Amniotic epithelial cell (primary cell): ENCODE data around the gene RAP1GAP.
"Not testable (repeated sequence)": the region's sequence is repeated elsewhere in the genome, so short reads cannot be mapped to it uniquely, and the experiment has no call there.

Experiments
- DNase-seq: peaks from one replicate; pipeline ENCODE4 v3.0.0-alpha.2; 2010; ENCODE audit warnings: low read depth

The RAP1GAP gene

GRCh38 chr1:21644348-21644747, 24.8 kb downstream of the RAP1GAP start:
- DNase-seq: no peak

- no peak for DNase-seq
Measured at GRCh38 chr1:21643624-21644023, 25.5 kb downstream of the RAP1GAP start.

- no peak for DNase-seq
Measured at GRCh38 chr1:21641967-21642739, 27.0 kb downstream of the RAP1GAP start.

GRCh38 chr1:21641537-21641936, 27.6 kb downstream of the RAP1GAP start:
- no peak for DNase-seq

- no peak for DNase-seq
Measured at GRCh38 chr1:21641076-21641475, 28.1 kb downstream of the RAP1GAP start.

GRCh38 chr1:21640653-21641052, 28.5 kb downstream of the RAP1GAP start:
- no peak for DNase-seq

- no peak for DNase-seq
Measured at GRCh38 chr1:21639594-21640041, 29.5 kb downstream of the RAP1GAP start.

GRCh38 chr1:21638531-21639341, 30.4 kb downstream of the RAP1GAP start:
- peak; percentile 51 for DNase-seq

- DNase-seq: no peak
Measured at GRCh38 chr1:21637514-21637913, 31.6 kb downstream of the RAP1GAP start.

GRCh38 chr1:21636029-21636428, 33.1 kb downstream of the RAP1GAP start:
- DNase-seq: no peak

- no peak for DNase-seq
Measured at GRCh38 chr1:21634806-21635535, 34.2 kb downstream of the RAP1GAP start.

- no peak for DNase-seq
Measured at GRCh38 chr1:21633992-21634805, 35.0 kb downstream of the RAP1GAP start.

GRCh38 chr1:21633141-21633755, 35.9 kb downstream of the RAP1GAP start:
- DNase-seq: no peak

GRCh38 chr1:21631944-21632887, 36.9 kb downstream of the RAP1GAP start:
- DNase-seq: peak; percentile 51

- DNase-seq: not testable (repeated sequence)
Measured at GRCh38 chr1:21631590-21631943, 37.6 kb downstream of the RAP1GAP start.

GRCh38 chr1:21630571-21631343, 38.4 kb downstream of the RAP1GAP start:
- DNase-seq: no peak

- DNase-seq: no peak
Measured at GRCh38 chr1:21629971-21630370, 39.2 kb downstream of the RAP1GAP start.

- no peak for DNase-seq
Measured at GRCh38 chr1:21628798-21629393, 40.3 kb downstream of the RAP1GAP start.

GRCh38 chr1:21626921-21627339, 42.2 kb downstream of the RAP1GAP start:
- DNase-seq: no peak
